GM12878 (cell line): Measurements from ENCODE around the gene RGSL1. TPM values are rescaled to one million over a fixed set of nuclear protein-coding genes. Genes with fewer than 3 reads are reported as not detected.

ENCODE experiments used
- ASH2L ChIP-seq: fragments of 300-600, 200-600 bp; sonication (generic); IDR thresholded peaks from 2 replicates; pipeline ENCODE4 v1.6.1; 2017; ENCODE audit warnings: low read depth, mild to moderate bottlenecking, borderline replicate concordance
- ATF3 ChIP-seq: IDR thresholded peaks from 2 replicates; pipeline ENCODE4 v1.6.1; 2011; ENCODE audit warnings: low read depth, mild to moderate bottlenecking, low read length, moderate library complexity, borderline replicate concordance; ENCODE audit errors: extremely low read depth
- BCL11A ChIP-seq: IDR thresholded peaks from 2 replicates; pipeline ENCODE4 v1.6.1; 2011; ENCODE audit warnings: low read depth, low read length
- BHLHE40 ChIP-seq, 2 experiments: fragments of 450-650 bp in 1 of 2; IDR thresholded peaks; 2 replicates each; pipeline ENCODE4 v1.6.1; 2011 to 2017; ENCODE audit warnings: low read depth in 2 of 2, borderline replicate concordance in 1 of 2, improper control_type of control experiment in 1 of 2, low read length in 1 of 2, mild to moderate bottlenecking in 1 of 2
- BMI1 ChIP-seq: fragments of 450-650 bp; IDR thresholded peaks from 2 replicates; pipeline ENCODE4 v1.6.1; 2016; ENCODE audit warnings: mild to moderate bottlenecking, moderate library complexity, borderline replicate concordance
- CREB1 ChIP-seq: IDR thresholded peaks from 2 replicates; pipeline ENCODE4 v1.6.1; 2012; ENCODE audit warnings: low read depth, mild to moderate bottlenecking, inconsistent platforms
- GABPA ChIP-seq: IDR thresholded peaks from 2 replicates; pipeline ENCODE4 v1.6.1; 2014; ENCODE audit warnings: antibody characterized with exemption, low read depth, mild to moderate bottlenecking, inconsistent platforms
- IRF4 ChIP-seq: IDR thresholded peaks from 2 replicates; pipeline ENCODE4 v1.6.1; 2011; ENCODE audit warnings: low read depth, low read length
- KAT2A ChIP-seq: conservative IDR thresholded peaks from 2 replicates; pipeline ENCODE4 v1.6.1; 2011; ENCODE audit warnings: low read depth, low read length; ENCODE audit not compliant: control insufficient read depth
- PAX5 ChIP-seq: IDR thresholded peaks from 2 replicates; pipeline ENCODE4 v1.6.1; 2011; ENCODE audit warnings: low read depth, low read length, borderline replicate concordance
- POU2F2 ChIP-seq: IDR thresholded peaks from 3 replicates; pipeline ENCODE4 v1.6.1; 2011; ENCODE audit warnings: low read depth, mild to moderate bottlenecking, low read length, borderline replicate concordance
- REST ChIP-seq: IDR thresholded peaks from 2 replicates; pipeline ENCODE4 v1.6.1; 2012; ENCODE audit warnings: mild to moderate bottlenecking, low read depth, low read length
- SKIL ChIP-seq: fragments of 450-650 bp; IDR thresholded peaks from 2 replicates; pipeline ENCODE4 v1.6.1; 2017; ENCODE audit warnings: mild to moderate bottlenecking, low read depth, inconsistent platforms; ENCODE audit not compliant: poor library complexity, severe bottlenecking
- SREBF2 ChIP-seq: IDR thresholded peaks from 2 replicates; pipeline ENCODE4 v1.6.1; 2012; ENCODE audit warnings: mild to moderate bottlenecking, low read length
- WRNIP1 ChIP-seq: IDR thresholded peaks from 2 replicates; pipeline ENCODE4 v1.6.1; 2011; ENCODE audit warnings: low read depth, low read length, improper control_type of control experiment, borderline replicate concordance
- ZNF207 ChIP-seq: fragments of 450-650 bp; IDR thresholded peaks from 2 replicates; pipeline ENCODE4 v1.6.1; 2014; ENCODE audit warnings: antibody characterized with exemption, mild to moderate bottlenecking, borderline replicate concordance
- polyA plus RNA-seq, 11 experiments: library from polyadenylated mRNA; depleted of rRNA in 4 of 11; unstranded in 6 of 11; stranded (reverse) in 5 of 11; fragments of >200 nt; fragmentation: Nextera tagmentation in 4 of 11; fragmentation: Illumina TruSeq in 1 of 11; extraction: Ambion mirVana in 4 of 11; extraction: Trizol in 1 of 11; gene quantifications; 1 replicate in 1 of 11; 2 replicates in 10 of 11; pipeline versions ENCODE4 v1.2.1 to v1.2.3, GENCODE V29; 2011 to 2016; ENCODE audit warnings: inconsistent platforms in 2 of 11, missing spikeins in 2 of 11, low read depth in 1 of 11
- total RNA-seq, 4 experiments: library from RNA; depleted of rRNA in 3 of 4; stranded (reverse); fragments of >200 nt in 3 of 4; fragmentation: Illumina TruSeq in 1 of 4; extraction: Trizol in 1 of 4; gene quantifications; 2 replicates each; pipeline versions ENCODE4 v1.2.1 to v1.2.3, GENCODE V29; 2013 to 2021
- TF ChIP-seq, protein P1 (sequence below): fragments of 150-350 bp; IDR thresholded peaks from 2 replicates; pipeline ENCODE4 v1.6.1; 2014; ENCODE audit warnings: mild to moderate bottlenecking, low read depth, low read length
- TF ChIP-seq, protein P2 (sequence below): IDR thresholded peaks from 2 replicates; pipeline ENCODE4 v1.6.1; 2012; ENCODE audit warnings: low read depth, low read length, improper control_type of control experiment

Gene RGSL1
- total and polyA plus RNA-seq, 10 of the 15 experiments (the other 5 are each of a cell fraction or from before 2014, with no cell fraction given), result 0.05 to 0.28 (median 0.27) TPM; not detected in 5

GRCh38 chr1:182604175-182605164 is 154.5 kb downstream of the RGSL1 start, which contains the start of gene RGS16 (continued):
- no peak for TF ChIP-seq GABPA
- TF ChIP-seq SREBF2, result no peak
- no peak for TF ChIP-seq IRF4
- no peak for TF ChIP-seq REST
- TF ChIP-seq BCL11A, result 0 out of 2 replicates have a peak, but pooled peaks have one; percentile 5
- TF ChIP-seq BMI1, result no peak
- peak; percentile 60 to 83; a peak in 3 of 4 replicates for TF ChIP-seq BHLHE40 (IDR thresholded peaks at IDR 0.05; ENCODE audit: borderline replicate concordance in 1 of 2, low read depth in 2 of 2, low read length in 1 of 2)
- TF ChIP-seq SKIL, result no peak
- TF ChIP-seq ATF3, result no peak
- TF ChIP-seq, protein P1, sequence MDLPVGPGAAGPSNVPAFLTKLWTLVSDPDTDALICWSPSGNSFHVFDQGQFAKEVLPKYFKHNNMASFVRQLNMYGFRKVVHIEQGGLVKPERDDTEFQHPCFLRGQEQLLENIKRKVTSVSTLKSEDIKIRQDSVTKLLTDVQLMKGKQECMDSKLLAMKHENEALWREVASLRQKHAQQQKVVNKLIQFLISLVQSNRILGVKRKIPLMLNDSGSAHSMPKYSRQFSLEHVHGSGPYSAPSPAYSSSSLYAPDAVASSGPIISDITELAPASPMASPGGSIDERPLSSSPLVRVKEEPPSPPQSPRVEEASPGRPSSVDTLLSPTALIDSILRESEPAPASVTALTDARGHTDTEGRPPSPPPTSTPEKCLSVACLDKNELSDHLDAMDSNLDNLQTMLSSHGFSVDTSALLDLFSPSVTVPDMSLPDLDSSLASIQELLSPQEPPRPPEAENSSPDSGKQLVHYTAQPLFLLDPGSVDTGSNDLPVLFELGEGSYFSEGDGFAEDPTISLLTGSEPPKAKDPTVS, result no peak
- peak; percentile 94; the same call in 2 of the 3 replicates for TF ChIP-seq POU2F2
- no peak for TF ChIP-seq ZNF207
- no peak for TF ChIP-seq ASH2L
- no peak for TF ChIP-seq PAX5
- TF ChIP-seq KAT2A, result no peak
- TF ChIP-seq, protein P2, sequence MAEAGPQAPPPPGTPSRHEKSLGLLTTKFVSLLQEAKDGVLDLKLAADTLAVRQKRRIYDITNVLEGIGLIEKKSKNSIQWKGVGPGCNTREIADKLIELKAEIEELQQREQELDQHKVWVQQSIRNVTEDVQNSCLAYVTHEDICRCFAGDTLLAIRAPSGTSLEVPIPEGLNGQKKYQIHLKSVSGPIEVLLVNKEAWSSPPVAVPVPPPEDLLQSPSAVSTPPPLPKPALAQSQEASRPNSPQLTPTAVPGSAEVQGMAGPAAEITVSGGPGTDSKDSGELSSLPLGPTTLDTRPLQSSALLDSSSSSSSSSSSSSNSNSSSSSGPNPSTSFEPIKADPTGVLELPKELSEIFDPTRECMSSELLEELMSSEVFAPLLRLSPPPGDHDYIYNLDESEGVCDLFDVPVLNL, result no peak
- TF ChIP-seq WRNIP1, result no peak
- TF ChIP-seq CREB1, result peak; percentile 54; the same call in 1 of the 2 replicates
